ENCODE measurements around the gene OR51E2.

- TF ChIP-seq AFF4 (CRISPR knock-in tag; IDR thresholded peaks at IDR 0.05; ENCODE audit: borderline replicate concordance) (no peak), CTCF (IDR thresholded peaks at IDR 0.05) (no peak)
These were observed 16.6 kb upstream of the OR51E2 start for GRCh38 chr11:4714300-4714699.

Measured in WTC11 (cell line).